GM18502 (cell line): ENCODE measurements around the gene CIC.
A peak's percentile ranks its signal among the peaks of the same experiment; 100 is the strongest.

Experiments used
- ATAC-seq: cut with Tn5 transposase; IDR thresholded peaks from one replicate; pipeline ENCODE4 v1.9.1; 2021; ENCODE audit warnings: mild to moderate bottlenecking; ENCODE audit not compliant: unreplicated experiment, poor library complexity

Gene CIC

GRCh38 chr19:42301646-42302203 lies 32.7 kb downstream of the CIC start, which contains the start of gene PRR19:
Gene PRR19 (plus strand): TSS chr19:42302132. CDS start chr19:42309585, 7,453 bp downstream.
- ATAC-seq = peak; percentile 15

- no peak for ATAC-seq
Measured at GRCh38 chr19:42303101-42303464, 34.0 kb downstream of the CIC start.

- no peak for ATAC-seq
Measured at GRCh38 chr19:42303876-42304275, 34.8 kb downstream of the CIC start.

GRCh38 chr19:42306646-42307045 lies 37.6 kb downstream of the CIC start:
- no peak for ATAC-seq

- no peak for ATAC-seq
Measured at GRCh38 chr19:42309686-42310085, 40.6 kb downstream of the CIC start.

GRCh38 chr19:42311657-42312056 lies 42.6 kb downstream of the CIC start:
- ATAC-seq = no peak

- no peak for ATAC-seq
Measured at GRCh38 chr19:42312370-42312769, 43.3 kb downstream of the CIC start.

GRCh38 chr19:42313096-42313839 lies 44.2 kb downstream of the CIC start, which contains the start of gene TMEM145:
Gene TMEM145 (plus strand): TSS chr19:42313309. CDS start chr19:42313377, 68 bp downstream.
- ATAC-seq = no peak

- no peak for ATAC-seq
Measured at GRCh38 chr19:42313840-42314755, 45.0 kb downstream of the CIC start.

- ATAC-seq = no peak
Measured at GRCh38 chr19:42315024-42315423, 46.0 kb downstream of the CIC start.

- ATAC-seq = no peak
Measured at GRCh38 chr19:42316223-42317211, 47.5 kb downstream of the CIC start.

- ATAC-seq = no peak
Measured at GRCh38 chr19:42317535-42317934, 48.5 kb downstream of the CIC start.

GRCh38 chr19:42322305-42322704 lies 53.3 kb downstream of the CIC start:
- no peak for ATAC-seq

- ATAC-seq = no peak
Measured at GRCh38 chr19:42323473-42323851, 54.4 kb downstream of the CIC start.

- no peak for ATAC-seq
Measured at GRCh38 chr19:42323852-42324654, 55.0 kb downstream of the CIC start.

- ATAC-seq = no peak
Measured at GRCh38 chr19:42324655-42325307, 55.7 kb downstream of the CIC start.

- peak; percentile 91 for ATAC-seq
Measured at GRCh38 chr19:42325308-42325895, 56.4 kb downstream of the CIC start, which contains the start of gene MEGF8. Gene MEGF8 (plus strand): TSS chr19:42325635. CDS start chr19:42326244, 609 bp downstream.
